ENCODE measurements around the gene SLC25A17.
"Not testable (repeated sequence)": the region's sequence is repeated elsewhere in the genome, so short reads cannot be mapped to it uniquely, and the experiment has no call there.

The SLC25A17 gene

DNA sequence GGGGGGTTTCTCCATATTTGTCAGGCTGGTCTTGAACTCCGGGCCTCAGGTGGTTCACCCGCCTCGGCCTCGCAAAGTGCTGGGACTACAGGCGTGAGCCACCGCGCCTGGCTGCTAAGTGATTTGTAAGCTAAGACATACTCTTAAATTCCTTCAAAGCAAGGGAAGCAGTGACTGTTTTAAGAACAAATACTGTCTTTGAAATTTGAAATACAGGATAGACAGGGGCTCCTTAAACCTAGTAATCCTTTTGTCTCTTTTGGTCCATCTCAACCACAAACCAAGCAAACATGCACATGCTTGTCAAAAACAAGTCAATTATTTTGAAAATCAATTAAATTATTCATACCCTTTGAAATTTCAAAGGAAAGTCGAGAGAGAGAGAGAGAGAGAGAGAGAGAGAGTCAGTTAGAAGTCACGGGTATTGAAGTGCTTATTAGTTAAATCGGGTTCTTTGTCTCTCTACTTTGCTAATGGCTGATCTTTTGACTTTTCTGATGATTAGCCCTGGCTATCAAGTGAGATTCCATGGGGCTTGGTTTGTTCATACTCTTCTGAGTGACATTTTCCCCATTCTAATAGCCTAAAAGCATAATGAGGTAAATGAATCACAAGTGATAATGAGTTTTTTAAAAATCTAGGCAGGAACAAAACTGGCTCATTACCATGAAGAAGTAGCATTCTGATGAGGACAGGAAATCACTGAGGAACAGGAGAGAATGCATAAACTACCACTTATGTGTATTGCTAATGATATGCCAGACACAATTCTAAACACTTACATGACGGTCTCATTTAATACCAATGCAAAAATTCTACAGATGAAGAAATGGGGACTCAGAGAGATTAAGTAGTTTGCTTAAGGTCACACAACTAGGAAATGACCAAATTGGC, 91.8 kb downstream of the SLC25A17 start:
- no peak for DNase-seq
- TF ChIP-seq POLR2A (IDR thresholded peaks at IDR 0.05; ENCODE audit: low read length) (no peak), GATA1 (IDR thresholded peaks at IDR 0.05; ENCODE audit: low read depth, low read length) (no peak)

DNA sequence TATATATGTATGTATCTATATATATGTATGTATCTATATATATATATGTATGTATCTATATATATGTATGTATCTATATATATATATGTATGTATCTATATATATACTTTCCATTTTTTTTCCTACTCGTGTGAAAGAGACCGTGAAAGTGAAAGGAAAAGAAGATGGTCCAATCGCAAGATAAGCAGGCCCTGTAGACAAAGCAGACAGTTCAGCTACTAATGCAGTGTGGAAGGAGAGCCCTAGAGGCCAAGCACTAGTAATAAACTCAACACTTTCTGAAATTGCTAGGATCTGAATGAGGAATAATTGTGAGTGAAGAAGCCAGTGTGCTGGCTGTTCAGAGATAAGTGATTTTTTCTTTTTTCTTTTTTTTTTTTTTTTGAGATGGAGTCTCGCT, 92.6 kb downstream of the SLC25A17 start:
- DNase-seq, result peak; percentile 39 to 53
- TF ChIP-seq POLR2A (IDR thresholded peaks at IDR 0.05; ENCODE audit: low read length) (no peak), GATA1 (IDR thresholded peaks at IDR 0.05; ENCODE audit: low read depth, low read length) (no peak)

DNA sequence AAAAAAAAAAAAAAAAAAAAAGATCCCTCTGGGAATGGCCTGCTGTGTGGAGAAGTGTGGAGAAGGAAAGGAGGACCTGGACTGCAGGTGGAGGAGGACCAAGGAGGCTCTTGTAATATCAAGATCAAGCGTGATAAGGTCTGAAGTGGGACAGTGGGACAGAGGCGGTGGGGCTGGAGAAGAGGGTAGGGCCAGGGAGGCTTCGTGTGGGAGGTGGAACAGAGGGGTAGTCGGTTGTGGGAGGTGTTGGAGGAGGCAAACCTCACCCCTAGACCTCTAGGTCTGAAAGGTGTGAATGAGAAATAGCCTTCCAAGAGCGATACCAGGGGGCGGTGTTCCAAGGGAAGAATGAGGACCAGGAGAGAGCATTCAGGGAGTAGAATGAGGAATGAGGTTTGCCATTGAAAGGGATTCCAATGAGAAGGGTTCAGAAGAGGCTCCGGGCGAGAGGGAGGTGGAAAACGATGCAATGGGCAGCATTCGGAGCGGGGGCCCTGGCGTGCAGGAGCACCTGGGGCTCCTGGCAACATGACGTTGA, 95.7 kb downstream of the SLC25A17 start:
- no peak for TF ChIP-seq POLR2A (IDR thresholded peaks at IDR 0.05; ENCODE audit: low read length)
- TF ChIP-seq GATA1 (IDR thresholded peaks at IDR 0.05; ENCODE audit: low read depth, low read length), result no peak
- no peak for DNase-seq

DNA sequence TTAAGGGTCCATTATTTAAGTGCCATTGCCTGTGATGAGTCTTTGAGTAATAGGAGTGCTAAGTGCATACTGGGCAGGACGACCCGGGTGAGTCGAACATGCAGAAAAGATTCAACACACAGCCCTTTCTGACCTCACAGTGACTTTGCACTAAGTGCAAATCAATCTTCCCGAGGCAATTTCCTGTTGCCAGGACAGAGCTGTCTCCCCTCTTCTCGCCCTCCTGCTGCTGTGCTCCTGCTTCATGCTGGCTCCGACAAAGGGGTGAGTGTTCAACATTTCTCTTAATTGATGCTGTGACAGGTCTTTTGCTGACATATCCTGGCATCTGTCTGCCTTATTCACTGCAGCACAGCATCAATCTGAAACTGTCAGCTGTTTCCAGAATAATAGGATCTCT, 97.9 kb downstream of the SLC25A17 start:
- TF ChIP-seq GATA1 (IDR thresholded peaks at IDR 0.05; ENCODE audit: low read depth, low read length) (no peak), POLR2A (IDR thresholded peaks at IDR 0.05; ENCODE audit: low read length) (no peak)
- DNase-seq, result no peak

DNA sequence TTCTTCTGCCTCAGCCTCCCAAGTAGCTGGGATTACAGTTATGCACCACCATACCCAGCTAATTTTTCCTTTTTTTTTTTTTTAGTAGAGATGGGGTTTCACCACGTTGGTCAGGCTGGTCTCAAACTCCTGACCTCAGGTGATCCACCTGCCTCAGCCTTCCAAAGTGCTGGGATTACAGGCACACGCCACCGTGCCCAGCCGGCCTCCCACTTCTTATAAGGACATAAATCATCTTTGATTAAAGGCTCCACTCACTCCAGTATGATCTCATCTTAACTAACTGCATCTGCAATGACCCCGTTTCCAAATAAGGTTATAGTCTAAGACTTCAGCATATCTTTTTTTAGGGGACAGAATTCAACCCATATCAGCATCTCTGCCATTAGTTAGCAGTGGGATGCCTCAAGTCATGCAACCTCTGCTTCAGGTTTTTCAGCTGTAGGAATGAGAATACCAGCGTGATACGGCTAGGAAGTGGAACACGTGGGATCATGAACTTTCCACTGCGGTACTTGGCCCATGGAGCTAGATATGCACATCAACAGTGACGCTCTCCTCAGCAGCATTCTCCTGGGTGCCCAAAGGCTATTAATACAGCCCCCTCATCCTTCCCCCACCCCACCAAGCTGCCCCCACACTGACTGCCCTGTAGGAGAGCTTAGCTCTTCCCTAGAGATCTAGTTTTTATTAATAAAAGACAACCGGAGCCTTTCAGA, 98.4 kb downstream of the SLC25A17 start:
- TF ChIP-seq POLR2A (IDR thresholded peaks at IDR 0.05; ENCODE audit: low read length), result no peak
- no peak for TF ChIP-seq GATA1 (IDR thresholded peaks at IDR 0.05; ENCODE audit: low read depth, low read length)
- DNase-seq, result no peak

DNA sequence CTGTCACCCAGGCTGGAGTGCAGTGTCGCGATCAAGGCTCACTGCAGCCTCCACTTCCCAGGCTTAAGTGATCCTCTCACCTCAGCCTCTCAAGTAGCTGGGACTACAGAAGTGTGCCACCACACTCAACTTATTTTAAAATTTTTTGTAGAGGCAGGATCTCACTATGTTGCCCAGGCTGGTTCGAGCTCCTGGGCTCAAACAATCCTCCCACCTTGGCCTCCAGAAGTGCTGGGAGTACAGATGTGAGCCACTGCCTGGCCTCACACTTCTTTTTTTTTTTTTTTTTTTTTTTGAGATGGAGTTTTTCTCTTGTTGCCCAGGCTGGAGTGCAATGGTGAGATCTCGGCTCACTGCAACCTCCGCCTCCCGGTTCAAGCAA, 99.0 kb downstream of the SLC25A17 start:
- DNase-seq, result not testable (repeated sequence)
